ENCODE data around the gene ARHGAP24. TPM values are rescaled to one million over a fixed set of nuclear protein-coding genes. Genes with fewer than 3 reads are reported as not detected.
A peak's percentile ranks its signal among the peaks of the same experiment; 100 is the strongest.

Gene ARHGAP24
- total RNA-seq, 1 donor from 2014 or later = 10.9 TPM

DNA sequence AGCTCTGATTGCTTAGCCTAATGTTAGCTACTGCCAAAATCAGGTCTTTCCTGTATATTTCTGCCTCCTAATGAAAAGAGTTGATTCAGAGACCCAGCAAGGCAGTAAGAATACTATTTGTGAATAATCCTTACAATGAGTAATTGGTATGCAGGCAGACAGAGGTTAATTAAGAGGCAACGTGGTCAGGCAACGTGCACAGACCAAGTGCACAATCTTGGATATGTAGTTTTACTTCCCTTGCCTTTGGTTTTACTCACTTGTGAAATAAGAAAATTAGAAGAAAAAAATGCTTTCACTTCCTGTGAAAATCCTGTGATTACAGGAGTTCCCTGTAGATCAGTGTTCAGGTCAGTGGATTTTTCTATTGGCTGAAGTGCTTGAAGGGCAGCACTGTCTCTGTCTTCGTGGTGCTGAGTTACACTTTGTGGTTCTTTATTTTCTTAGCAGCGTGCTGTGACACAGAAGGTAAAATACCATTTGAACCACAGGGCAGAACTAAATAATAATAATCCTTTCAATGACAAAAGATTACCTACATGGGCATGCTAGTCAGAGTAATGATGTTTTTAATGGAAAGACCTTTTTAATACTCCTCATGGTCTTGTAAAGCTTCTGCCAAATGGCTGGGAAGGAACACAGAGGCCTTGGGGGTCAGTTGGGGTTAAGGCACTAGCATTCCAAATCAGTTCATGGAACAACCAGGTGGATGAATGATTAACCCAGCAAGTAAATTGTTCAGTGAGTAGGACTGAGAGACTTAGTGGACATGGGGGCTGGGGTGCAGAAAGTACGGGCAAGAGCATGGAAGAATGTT lies 454.0 kb downstream of the ARHGAP24 start:
- Mint-ChIP-seq H3K9me3 (no peaks in the 10 kb centered on the region), H3K27me3 (no peaks in the 10 kb centered on the region), H3K4me1 (ENCODE audit: unreplicated experiment) (peaks cover 44% of the 10 kb centered on the region), H3K27ac (peak overlapping the region; percentile 82), H3K36me3 (no peaks in the 10 kb centered on the region), H3K4me3 (peak overlapping the region; percentile 75)
- TF ChIP-seq CTCF (conservative IDR thresholded peaks at IDR 0.05) = no peak
- no peak for DNase-seq (ENCODE audit: extremely low spot score, unreplicated experiment)

DNA sequence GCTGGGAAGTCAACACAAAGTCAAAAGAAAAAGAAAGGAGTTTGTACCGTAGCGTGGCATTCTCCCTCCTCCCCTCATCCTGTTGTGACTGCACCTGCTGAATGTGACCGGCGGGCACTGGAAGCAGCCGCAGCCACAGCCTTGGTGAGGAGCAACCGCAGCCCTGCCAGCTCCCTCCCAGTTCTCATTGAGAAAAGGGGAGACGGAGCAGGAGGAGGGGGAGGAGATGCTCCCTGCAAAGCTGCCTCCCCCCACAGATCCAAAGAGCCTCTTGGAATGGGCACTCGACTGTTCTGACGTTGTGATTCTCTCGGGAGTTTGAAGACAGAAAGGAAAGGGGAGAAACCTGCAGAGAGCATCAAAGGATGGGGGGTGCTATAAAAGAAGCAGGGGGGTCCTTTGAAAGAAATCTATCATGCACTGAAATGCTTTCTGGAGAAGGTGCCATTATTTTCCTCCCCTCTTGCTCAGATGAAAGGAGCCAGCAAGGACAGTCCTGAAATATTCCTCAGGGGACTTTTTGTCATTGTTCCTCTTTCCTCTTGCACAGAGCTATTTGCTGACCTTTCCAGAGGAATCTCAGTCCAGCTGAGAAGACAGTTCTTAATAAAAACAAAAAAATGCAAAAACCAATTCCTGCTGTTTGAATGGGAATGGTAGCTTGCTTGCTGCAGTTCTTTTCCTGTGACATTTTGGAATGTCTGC lies 455.2 kb downstream of the ARHGAP24 start:
- H3K9me3 Mint-ChIP-seq = no peaks in the 10 kb centered on the region
- H3K36me3 Mint-ChIP-seq = no peaks in the 10 kb centered on the region
- H3K4me3 Mint-ChIP-seq = peak overlapping the region; percentile 75
- H3K27me3 Mint-ChIP-seq = no peaks in the 10 kb centered on the region
- no peak for TF ChIP-seq CTCF (conservative IDR thresholded peaks at IDR 0.05)
- peaks cover 47% of the 10 kb centered on the region for H3K4me1 Mint-ChIP-seq (ENCODE audit: unreplicated experiment)
- peak overlapping the region; percentile 82 for H3K27ac Mint-ChIP-seq
- DNase-seq (ENCODE audit: extremely low spot score, unreplicated experiment) = no peak

- Mint-ChIP-seq H3K4me1 (ENCODE audit: unreplicated experiment) (peaks cover 52% of the 10 kb centered on the region), H3K9me3 (no peaks in the 10 kb centered on the region), H3K27me3 (no peaks in the 10 kb centered on the region), H3K27ac (peak overlapping the region; percentile 63), H3K4me3 (peak overlapping the region; percentile 71), H3K36me3 (no peaks in the 10 kb centered on the region)
- DNase-seq (ENCODE audit: extremely low spot score, unreplicated experiment) = no peak
- TF ChIP-seq CTCF (conservative IDR thresholded peaks at IDR 0.05) = no peak
These were observed 457.7 kb downstream of the ARHGAP24 start for GRCh38 chr4:85932500-85933290.

- Mint-ChIP-seq H3K27ac (peak overlapping the region; percentile 8), H3K27me3 (no peaks in the 10 kb centered on the region), H3K4me1 (ENCODE audit: unreplicated experiment) (peaks cover 52% of the 10 kb centered on the region), H3K4me3 (no peak overlapping the region), H3K9me3 (no peaks in the 10 kb centered on the region), H3K36me3 (no peaks in the 10 kb centered on the region)
- DNase-seq (ENCODE audit: extremely low spot score, unreplicated experiment) = no peak
- no peak for TF ChIP-seq CTCF (conservative IDR thresholded peaks at IDR 0.05)
These were observed 458.3 kb downstream of the ARHGAP24 start for GRCh38 chr4:85933291-85933640.

- Mint-ChIP-seq H3K36me3 (no peaks in the 10 kb centered on the region), H3K4me3 (peak overlapping the region; percentile 0), H3K4me1 (ENCODE audit: unreplicated experiment) (peaks cover 28% of the 10 kb centered on the region), H3K9me3 (no peaks in the 10 kb centered on the region), H3K27me3 (no peaks in the 10 kb centered on the region), H3K27ac (no peak overlapping the region)
- TF ChIP-seq CTCF (conservative IDR thresholded peaks at IDR 0.05) = no peak
- DNase-seq (ENCODE audit: extremely low spot score, unreplicated experiment) = no peak
These were observed 462.6 kb downstream of the ARHGAP24 start for GRCh38 chr4:85937507-85937906.

Measured in type B pancreatic cell (in vitro differentiated cells).